GM23338 (cell line): ENCODE data around the gene FAM228B.

Source experiments
- CTCF ChIP-seq, 2 experiments: fragments of 200-600 bp in 1 of 2; sonication (generic) in 1 of 2; conservative IDR thresholded peaks; 2 replicates each; pipeline versions ENCODE4 v1.5.1 to v1.6.1; 2016 to 2017; ENCODE audit warnings: antibody characterized with exemption in 2 of 2, low read depth in 2 of 2, mild to moderate bottlenecking in 2 of 2, moderate library complexity in 1 of 2
- EZH2 ChIP-seq: fragments of 200-600 bp; sonication (generic); IDR thresholded peaks from one replicate; pipeline ENCODE4 v1.8.0; 2017; ENCODE audit warnings: antibody characterized with exemption, mild to moderate bottlenecking, low read depth; ENCODE audit not compliant: unreplicated experiment
- EZH2phosphoT487 ChIP-seq: fragments of 200-600 bp; sonication (generic); IDR thresholded peaks from one replicate; pipeline ENCODE4 v1.8.1; 2018; ENCODE audit warnings: antibody characterized with exemption; ENCODE audit not compliant: unreplicated experiment
- POLR2AphosphoS5 ChIP-seq: IDR thresholded peaks from 2 replicates; pipeline ENCODE4 v1.6.1; 2016; ENCODE audit warnings: antibody characterized with exemption, low read depth

- TF ChIP-seq CTCF (conservative IDR thresholded peaks at IDR 0.05; ENCODE audit: low read depth in 2 of 2) (no peak), POLR2AphosphoS5 (no peak), EZH2 (no peak), EZH2phosphoT487 (no peak)
Observed at GRCh38 chr2:24169023-24169422, 45.8 kb downstream of the FAM228B start.
